IPS-NIHi7 (cell line): ENCODE results near the gene TECPR2.

ENCODE experiments used
- DNase-seq: peaks from one replicate; pipeline ENCODE4 v3.0.0; 2012; ENCODE audit warnings: mixed read lengths; ENCODE audit errors: extremely low spot score

The TECPR2 gene

GRCh38 chr14:102373110-102373509 lies 10.4 kb downstream of the TECPR2 start:
- DNase-seq: no peak

DNA sequence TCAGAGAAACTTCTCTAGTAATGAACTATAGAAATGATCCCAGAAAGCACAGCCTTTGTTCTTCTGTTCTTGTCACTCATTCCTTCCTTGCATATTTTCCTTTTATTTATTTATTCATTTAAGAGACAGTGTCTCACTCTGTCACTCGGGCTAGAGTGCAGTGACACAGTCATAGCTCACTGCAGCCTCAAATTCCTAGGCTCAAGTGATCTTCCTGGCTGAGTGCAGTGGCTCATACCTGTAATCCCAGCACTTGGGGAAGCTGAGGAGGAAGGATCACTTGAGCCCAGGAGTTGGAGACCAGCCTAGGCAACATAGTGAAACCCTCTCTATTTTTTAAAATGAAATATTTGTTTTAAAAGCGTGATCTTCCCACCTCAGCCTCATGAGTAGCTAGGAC lies 11.5 kb downstream of the TECPR2 start:
- no peak for DNase-seq

- no peak for DNase-seq
Measured at GRCh38 chr14:102375119-102375518, 12.4 kb downstream of the TECPR2 start.

- DNase-seq: no peak
Measured at GRCh38 chr14:102377696-102378095, 15.0 kb downstream of the TECPR2 start.

GRCh38 chr14:102378830-102379229 lies 16.1 kb downstream of the TECPR2 start:
- DNase-seq: no peak

DNA sequence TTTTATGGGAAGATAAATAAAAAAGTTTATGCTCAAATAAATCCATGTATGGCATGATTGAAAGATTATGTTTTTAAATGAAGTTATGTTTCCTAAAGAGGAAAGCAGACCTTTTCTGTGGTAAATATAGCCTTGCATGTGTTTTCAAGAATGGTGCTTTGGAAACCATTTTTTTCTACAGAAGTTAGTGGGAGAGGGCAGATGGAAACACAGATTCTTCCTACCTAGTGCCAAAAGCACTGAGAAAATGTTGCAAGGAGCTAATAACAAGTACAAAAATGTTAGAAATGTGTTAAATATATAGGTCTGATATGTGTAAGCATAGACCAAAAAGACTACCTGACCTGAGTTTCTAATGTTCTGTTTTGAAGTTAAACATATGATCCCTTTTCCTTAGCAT lies 24.3 kb downstream of the TECPR2 start:
- no peak for DNase-seq

DNA sequence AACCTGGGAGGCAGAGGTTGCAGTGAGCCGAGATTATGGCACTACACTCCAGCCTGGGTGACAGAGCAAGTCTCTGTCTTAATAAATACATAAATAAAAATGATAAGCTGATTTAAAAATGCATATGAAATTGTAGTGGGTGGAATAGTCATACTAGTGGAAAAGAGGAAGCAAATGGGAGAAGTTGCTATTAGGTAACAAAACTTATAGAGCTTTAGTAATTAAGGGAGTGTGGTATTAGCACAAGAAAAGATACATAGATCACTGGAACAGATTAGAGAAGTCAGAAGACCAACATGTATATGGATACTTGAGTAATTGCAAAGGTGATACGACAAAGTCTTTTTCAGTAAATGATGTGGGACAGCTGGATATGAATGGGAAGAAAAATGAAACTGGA lies 26.5 kb downstream of the TECPR2 start:
- no peak for DNase-seq

DNA sequence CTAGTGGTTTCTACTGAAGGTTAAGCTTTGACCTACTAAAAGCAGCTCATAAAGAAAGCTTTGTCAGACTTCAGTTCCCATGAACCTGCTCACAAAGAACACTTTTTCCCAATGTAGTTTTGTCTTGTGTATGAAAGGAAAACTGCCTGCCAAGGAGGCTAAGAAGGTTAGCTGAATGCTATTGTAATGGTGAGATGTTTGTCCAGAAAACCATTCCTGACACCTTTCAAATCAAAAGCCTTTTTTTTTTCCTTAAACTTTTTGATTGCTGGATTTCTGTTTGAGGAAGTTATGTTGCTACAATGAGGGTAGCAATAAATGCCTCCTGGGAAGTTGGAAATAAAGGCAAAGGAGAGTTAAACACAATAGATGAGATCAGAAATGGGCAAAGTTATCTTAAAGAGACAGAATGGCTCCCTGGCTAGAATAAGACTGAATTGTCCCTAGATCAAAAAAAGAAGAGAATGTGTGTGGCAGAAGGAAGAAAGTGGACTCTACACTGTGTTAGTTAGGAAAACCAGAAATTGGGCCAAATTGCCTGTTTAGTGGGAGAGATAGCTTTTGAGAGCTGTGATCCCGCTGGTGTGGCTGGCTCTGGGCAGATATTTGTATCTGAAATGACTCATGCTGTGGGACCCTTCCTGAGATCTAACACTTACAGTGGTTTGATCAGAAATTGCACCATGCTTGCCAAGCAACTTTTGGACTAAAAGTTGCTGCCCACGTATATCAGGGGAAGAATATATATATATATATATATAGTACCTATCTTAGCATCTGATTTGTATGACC lies 27.5 kb downstream of the TECPR2 start:
- no peak for DNase-seq

GRCh38 chr14:102392506-102392905 lies 29.8 kb downstream of the TECPR2 start:
- DNase-seq: no peak

DNA sequence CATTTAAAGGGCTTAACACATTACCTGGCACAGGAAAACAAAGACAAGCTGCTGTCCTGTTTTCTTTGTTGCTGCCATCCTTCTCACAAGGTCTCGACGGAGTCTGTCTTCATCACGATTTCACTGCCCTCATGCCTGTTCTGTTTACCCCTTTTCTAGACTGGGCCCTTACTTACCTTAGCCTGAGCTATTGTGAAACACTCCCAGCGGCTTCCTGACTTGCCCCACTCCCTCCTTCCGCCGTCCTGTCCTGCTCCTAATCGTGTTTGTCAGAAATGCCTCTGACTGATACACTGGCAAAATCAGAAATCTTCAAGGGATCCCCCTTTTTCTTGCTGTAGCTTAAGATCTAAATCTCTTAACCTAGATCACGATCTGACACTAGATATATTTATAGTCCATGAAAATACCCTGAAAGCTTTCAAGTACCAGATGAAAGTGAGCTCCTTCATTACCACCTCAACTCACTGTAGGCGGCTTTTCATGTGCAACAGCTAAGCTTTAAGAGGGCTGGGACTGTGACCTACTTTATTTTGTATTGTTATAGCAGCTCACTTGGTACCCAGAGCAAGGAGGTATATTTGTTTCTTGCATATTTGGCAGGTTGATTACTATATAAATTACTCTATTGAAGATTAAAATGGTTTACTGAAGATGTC lies 32.1 kb downstream of the TECPR2 start:
- no peak for DNase-seq

- DNase-seq: no peak
Measured at GRCh38 chr14:102396521-102396920, 33.8 kb downstream of the TECPR2 start.

DNA sequence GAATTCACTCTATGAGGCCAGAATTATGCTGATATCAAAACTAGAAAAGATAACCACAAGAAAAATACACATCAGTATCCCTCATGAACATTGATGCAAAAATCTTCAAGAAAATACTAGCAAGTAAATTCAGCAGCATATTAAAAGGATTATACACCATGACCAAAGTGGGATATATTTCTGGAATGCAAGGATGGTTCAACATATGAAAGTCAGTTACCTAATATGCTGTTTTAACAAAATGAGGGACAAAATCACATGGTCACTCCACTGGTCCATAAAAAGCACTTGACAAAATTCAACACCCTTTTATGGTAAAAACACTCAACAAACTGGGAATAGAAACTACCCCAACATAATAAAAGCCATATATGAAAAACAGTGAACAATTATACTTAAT lies 40.3 kb downstream of the TECPR2 start:
- DNase-seq: no peak

- DNase-seq: no peak
Measured at GRCh38 chr14:102407258-102407657, 44.5 kb downstream of the TECPR2 start.

- DNase-seq: no peak
Measured at GRCh38 chr14:102408724-102409123, 46.0 kb downstream of the TECPR2 start.

- DNase-seq: no peak
Measured at GRCh38 chr14:102415671-102416070, 52.9 kb downstream of the TECPR2 start.

- DNase-seq: no peak
Measured at GRCh38 chr14:102417001-102417431, 54.3 kb downstream of the TECPR2 start.

- no peak for DNase-seq
Measured at GRCh38 chr14:102417646-102418045, 54.9 kb downstream of the TECPR2 start.

- no peak for DNase-seq
Measured at GRCh38 chr14:102418169-102418852, 55.6 kb downstream of the TECPR2 start.

DNA sequence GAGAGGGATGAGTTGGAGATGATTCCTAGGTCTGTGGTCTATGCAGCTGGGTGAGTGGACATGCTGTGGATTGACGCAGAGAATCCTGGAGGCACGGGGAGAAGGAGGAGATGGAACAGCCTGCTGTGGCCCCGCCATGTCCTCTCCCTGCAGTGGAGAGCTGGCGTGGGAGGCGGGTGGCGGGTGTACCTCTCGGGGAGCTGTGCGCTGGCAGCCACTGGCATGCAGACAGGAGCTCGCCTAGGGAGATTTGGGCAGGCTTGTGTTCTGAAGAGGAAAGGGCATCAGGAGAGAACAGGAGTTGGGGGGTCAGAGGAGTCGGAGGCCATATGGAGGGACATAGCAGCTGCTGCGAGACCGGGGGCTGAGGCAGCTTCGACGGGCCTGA lies 56.1 kb downstream of the TECPR2 start:
- DNase-seq: no peak

DNA sequence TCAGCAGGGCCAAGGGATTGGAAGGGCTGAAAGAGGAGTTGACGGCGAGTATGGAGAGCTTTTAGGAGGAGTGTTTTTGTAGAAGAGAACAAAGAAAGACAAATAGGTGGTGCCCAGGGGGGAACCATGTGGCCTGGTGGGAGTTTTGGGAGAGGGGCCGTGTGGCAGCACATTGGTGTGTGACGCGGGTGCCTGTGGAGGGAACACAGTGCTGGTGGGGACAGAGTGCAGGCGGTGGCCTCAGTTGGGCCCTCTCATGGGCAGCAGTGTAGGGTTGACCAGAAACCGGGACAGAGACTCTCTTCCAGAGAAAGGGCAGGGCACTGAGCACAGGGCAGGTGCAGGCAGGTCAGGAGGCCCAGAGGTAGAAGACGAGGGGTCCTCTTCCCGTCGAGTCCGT lies 56.5 kb downstream of the TECPR2 start:
- DNase-seq: no peak

DNA sequence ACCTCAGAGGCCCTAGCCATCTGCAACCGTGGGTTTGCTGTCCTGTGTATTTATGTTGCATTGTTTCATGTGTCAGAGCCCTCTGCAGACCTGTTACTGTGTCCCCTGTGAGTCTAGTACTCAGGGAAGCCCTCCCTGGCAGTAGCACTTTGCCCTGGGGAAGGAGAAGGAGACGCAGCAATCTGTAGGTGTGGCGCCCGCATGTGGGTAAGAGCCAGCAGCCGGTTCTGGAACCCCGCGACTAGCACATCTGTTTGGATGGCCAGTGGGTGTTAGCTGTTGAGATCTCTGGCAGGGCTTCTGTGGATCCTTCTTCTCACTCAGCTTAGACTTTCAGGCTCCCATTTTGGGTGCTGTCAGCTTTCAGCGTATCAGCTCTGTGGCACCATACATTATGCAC lies 57.0 kb downstream of the TECPR2 start:
- no peak for DNase-seq

DNA sequence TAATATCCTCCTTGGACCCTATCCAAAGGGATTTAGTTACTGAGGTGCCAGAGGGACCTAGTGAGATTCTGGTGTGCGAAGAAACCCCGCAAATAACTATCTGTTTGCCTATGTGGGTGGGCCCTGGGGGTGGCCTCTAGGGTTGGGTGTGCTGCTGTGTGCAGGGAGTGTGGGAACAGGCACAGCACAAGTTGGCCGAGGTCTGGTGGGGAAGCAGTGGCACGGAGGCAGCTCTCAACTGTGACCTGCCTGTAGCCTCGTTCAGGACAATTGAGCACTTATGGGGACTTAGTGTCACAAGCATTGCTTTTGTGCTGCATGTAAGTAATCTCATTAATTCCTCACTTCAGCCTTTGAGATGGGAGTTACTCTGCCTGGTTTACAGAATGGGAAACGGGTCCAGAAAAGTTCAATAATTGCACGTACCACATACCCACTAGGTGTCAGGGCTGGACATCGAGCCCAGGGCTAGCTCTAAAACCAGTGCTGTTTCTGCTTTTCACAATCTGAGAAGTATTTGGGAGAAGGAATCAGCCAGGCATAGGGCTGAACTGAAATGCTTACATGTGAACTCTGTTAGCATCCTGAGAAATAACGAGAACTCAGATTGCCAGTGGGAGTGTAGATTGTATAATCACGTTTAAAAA lies 58.8 kb downstream of the TECPR2 start:
- no peak for DNase-seq
